Measurements from ENCODE around the gene ADAMTS16.

DNA sequence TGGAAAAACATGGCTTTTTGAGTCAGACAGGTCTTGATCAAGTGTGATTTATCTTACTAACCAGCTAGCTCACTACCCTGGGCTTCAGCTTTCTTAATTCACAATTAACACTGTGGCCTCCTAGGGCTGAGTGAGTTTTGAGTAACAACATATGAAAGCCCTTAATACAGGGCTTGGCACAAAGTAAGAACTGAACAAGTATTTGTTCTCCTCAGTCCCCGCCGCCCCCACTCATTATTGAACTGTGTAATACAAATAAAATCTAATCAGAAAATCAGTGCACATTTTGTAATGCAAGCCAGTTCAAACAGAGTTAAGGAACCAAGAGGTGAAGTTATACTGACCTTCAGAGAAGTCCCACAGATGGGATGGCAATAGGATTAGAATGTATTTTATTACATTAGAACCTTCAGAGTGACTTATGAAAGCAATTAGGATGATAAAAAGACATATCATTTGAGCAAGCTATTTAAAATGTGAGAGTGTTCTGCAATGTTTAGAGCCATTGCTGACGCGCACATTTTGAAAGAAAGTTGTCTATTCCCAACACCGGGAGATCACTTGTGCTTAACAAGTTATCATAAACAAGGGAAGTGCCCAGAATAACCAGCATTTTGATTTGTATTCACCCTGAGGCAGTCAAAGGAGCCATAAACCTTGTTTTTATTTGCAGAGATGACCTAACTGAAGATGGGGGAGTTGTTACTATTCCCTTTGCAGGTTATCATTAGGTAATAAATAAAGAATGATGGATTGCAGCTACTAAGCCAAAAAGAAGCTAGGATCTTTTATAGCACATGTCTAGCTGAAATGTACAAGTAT, 19.4 kb downstream of the ADAMTS16 start:
- no peak for TF ChIP-seq TCF4 (CRISPR knock-in tag; IDR thresholded peaks at IDR 0.05; ENCODE audit: borderline replicate concordance)
- no peak for TF ChIP-seq RARB (CRISPR knock-in tag; IDR thresholded peaks at IDR 0.05)
- TF ChIP-seq, protein P1, sequence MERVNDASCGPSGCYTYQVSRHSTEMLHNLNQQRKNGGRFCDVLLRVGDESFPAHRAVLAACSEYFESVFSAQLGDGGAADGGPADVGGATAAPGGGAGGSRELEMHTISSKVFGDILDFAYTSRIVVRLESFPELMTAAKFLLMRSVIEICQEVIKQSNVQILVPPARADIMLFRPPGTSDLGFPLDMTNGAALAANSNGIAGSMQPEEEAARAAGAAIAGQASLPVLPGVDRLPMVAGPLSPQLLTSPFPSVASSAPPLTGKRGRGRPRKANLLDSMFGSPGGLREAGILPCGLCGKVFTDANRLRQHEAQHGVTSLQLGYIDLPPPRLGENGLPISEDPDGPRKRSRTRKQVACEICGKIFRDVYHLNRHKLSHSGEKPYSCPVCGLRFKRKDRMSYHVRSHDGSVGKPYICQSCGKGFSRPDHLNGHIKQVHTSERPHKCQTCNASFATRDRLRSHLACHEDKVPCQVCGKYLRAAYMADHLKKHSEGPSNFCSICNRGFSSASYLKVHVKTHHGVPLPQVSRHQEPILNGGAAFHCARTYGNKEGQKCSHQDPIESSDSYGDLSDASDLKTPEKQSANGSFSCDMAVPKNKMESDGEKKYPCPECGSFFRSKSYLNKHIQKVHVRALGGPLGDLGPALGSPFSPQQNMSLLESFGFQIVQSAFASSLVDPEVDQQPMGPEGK (CRISPR knock-in tag; IDR thresholded peaks at IDR 0.05; ENCODE audit: borderline replicate concordance) = no peak
- no peak for TF ChIP-seq TOX (CRISPR knock-in tag; IDR thresholded peaks at IDR 0.05; ENCODE audit: borderline replicate concordance)
- no peak for TF ChIP-seq ARNTL (CRISPR knock-in tag; IDR thresholded peaks at IDR 0.05; ENCODE audit: borderline replicate concordance, low read depth)
- no peak for TF ChIP-seq PPARA (CRISPR knock-in tag; IDR thresholded peaks at IDR 0.05; ENCODE audit: borderline replicate concordance)
- TF ChIP-seq ISL1 (CRISPR knock-in tag; IDR thresholded peaks at IDR 0.05) = peak; percentile 57
- TF ChIP-seq, protein P2, sequence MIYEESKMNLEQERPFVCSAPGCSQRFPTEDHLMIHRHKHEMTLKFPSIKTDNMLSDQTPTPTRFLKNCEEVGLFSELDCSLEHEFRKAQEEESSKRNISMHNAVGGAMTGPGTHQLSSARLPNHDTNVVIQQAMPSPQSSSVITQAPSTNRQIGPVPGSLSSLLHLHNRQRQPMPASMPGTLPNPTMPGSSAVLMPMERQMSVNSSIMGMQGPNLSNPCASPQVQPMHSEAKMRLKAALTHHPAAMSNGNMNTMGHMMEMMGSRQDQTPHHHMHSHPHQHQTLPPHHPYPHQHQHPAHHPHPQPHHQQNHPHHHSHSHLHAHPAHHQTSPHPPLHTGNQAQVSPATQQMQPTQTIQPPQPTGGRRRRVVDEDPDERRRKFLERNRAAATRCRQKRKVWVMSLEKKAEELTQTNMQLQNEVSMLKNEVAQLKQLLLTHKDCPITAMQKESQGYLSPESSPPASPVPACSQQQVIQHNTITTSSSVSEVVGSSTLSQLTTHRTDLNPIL (CRISPR knock-in tag; IDR thresholded peaks at IDR 0.05; ENCODE audit: low read depth) = no peak
- no peak for TF ChIP-seq ZFP30 (CRISPR knock-in tag; IDR thresholded peaks at IDR 0.05)
- TF ChIP-seq OSR1 (CRISPR knock-in tag; IDR thresholded peaks at IDR 0.05) = no peak
- no peak for TF ChIP-seq ZNF8 (CRISPR knock-in tag; IDR thresholded peaks at IDR 0.05)
- TF ChIP-seq ZFP3 (CRISPR knock-in tag; IDR thresholded peaks at IDR 0.05) = no peak

Data from SK-N-SH treated with all-trans-retinoic acid at 6 μM for 48 hours (cell line).